ENCODE results near the gene APLP1.
"Not testable (repeated sequence)": the region's sequence is repeated elsewhere in the genome, so short reads cannot be mapped to it uniquely, and the experiment has no call there.

The APLP1 gene

DNA sequence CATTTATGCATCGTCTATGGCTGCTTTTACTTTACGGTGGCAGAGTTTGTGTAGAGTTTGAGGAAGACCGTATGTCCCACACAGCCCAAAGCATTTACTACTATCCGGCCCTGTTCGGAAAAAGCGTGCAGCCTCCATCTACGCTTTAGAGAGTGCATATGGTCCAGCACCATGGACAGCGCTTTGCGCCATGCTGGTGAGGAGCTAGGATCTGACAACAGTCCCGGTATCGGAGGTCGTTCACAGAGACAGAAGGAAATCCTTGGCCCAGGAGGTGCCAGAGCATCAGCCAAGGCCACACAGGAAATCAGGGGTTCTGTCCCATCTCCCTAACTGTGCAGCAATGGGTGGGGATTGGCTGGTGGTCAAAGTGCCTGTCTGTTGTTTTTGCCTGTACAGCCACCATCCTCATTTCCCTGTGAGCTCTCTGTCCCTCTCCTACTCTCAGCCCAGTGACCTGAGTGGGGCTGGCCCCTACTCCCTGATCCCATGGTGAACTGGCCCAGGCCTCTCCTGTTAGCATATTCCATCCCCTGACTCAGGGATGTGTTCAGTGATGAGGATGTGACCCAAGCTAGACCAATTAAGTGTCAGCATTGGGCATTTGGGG lies 39.6 kb upstream of the APLP1 start:
- H3K4me3 ChIP-seq (ENCODE audit: low read length) = no peak overlapping the region
- H3K36me3 ChIP-seq (replicated peaks; ENCODE audit: insufficient read depth, low read length) = no peaks in the 10 kb centered on the region
- no peak for TF ChIP-seq EZH2 (optimal IDR thresholded peaks at IDR 0.05; ENCODE audit: low read depth, low read length)
- H2AFZ ChIP-seq (ENCODE audit: low read length) = no peak overlapping the region
- H3K27me3 ChIP-seq (replicated peaks; ENCODE audit: insufficient read depth, low read length) = peaks cover 68% of the 10 kb centered on the region
- no peak overlapping the region for H3K9ac ChIP-seq (ENCODE audit: low read length)
- H3K79me2 ChIP-seq (ENCODE audit: low read length) = no peaks in the 10 kb centered on the region
- H3F3A ChIP-seq (ENCODE audit: insufficient read depth, low read length) = no peaks in the 10 kb centered on the region
- H4K20me1 ChIP-seq (ENCODE audit: insufficient read depth, low read length) = no peaks in the 10 kb centered on the region
- no peak overlapping the region for H3K4me2 ChIP-seq (ENCODE audit: low read depth, low read length)
- H3K4me1 ChIP-seq (ENCODE audit: low read length) = no peaks in the 10 kb centered on the region
- H3K9me3 ChIP-seq (replicated peaks; ENCODE audit: insufficient read depth, low read length) = no peaks in the 10 kb centered on the region
- H3K27ac ChIP-seq (ENCODE audit: low read length) = no peak overlapping the region
- no peaks in the 10 kb centered on the region for H3K9me2 ChIP-seq (replicated peaks; ENCODE audit: insufficient read depth, low read length)
- peak; percentile 44 for DNase-seq

DNA sequence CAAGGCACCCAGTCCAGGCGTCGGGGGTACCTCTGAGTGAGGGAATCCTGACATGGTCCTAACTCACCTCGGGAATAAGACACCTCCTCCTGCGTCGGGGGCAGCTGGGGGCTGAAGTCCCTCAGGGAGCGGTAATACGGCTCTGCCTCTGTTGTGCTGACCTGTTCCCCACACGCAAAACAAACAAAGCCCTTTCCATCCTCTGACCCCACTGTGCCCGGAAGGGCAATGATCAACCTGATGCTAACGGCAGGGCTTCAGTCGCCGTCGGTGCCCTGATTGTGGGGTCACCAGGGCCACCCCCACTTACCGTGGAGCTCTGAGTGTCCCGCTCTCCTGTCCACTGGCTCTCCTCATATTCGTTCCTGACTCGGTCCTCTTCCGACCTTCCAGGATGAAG lies 37.4 kb upstream of the APLP1 start:
- no peaks in the 10 kb centered on the region for H3F3A ChIP-seq (ENCODE audit: insufficient read depth, low read length)
- no peak overlapping the region for H2AFZ ChIP-seq (ENCODE audit: low read length)
- no peaks in the 10 kb centered on the region for H3K36me3 ChIP-seq (replicated peaks; ENCODE audit: insufficient read depth, low read length)
- H4K20me1 ChIP-seq (ENCODE audit: insufficient read depth, low read length) = no peaks in the 10 kb centered on the region
- H3K4me3 ChIP-seq (ENCODE audit: low read length) = no peak overlapping the region
- DNase-seq = no peak
- H3K4me2 ChIP-seq (ENCODE audit: low read depth, low read length) = no peak overlapping the region
- H3K9me2 ChIP-seq (replicated peaks; ENCODE audit: insufficient read depth, low read length) = no peaks in the 10 kb centered on the region
- TF ChIP-seq, protein P1, sequence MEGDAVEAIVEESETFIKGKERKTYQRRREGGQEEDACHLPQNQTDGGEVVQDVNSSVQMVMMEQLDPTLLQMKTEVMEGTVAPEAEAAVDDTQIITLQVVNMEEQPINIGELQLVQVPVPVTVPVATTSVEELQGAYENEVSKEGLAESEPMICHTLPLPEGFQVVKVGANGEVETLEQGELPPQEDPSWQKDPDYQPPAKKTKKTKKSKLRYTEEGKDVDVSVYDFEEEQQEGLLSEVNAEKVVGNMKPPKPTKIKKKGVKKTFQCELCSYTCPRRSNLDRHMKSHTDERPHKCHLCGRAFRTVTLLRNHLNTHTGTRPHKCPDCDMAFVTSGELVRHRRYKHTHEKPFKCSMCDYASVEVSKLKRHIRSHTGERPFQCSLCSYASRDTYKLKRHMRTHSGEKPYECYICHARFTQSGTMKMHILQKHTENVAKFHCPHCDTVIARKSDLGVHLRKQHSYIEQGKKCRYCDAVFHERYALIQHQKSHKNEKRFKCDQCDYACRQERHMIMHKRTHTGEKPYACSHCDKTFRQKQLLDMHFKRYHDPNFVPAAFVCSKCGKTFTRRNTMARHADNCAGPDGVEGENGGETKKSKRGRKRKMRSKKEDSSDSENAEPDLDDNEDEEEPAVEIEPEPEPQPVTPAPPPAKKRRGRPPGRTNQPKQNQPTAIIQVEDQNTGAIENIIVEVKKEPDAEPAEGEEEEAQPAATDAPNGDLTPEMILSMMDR (IDR thresholded peaks at IDR 0.05; ENCODE audit: low read length) = no peak
- no peak for TF ChIP-seq EZH2phosphoT487 (IDR thresholded peaks at IDR 0.05; ENCODE audit: low read length)
- no peak for TF ChIP-seq EZH2 (optimal IDR thresholded peaks at IDR 0.05; ENCODE audit: low read depth, low read length)
- H3K4me1 ChIP-seq (ENCODE audit: low read length) = no peaks in the 10 kb centered on the region
- H3K27ac ChIP-seq (ENCODE audit: low read length) = no peak overlapping the region
- H3K9me3 ChIP-seq (replicated peaks; ENCODE audit: insufficient read depth, low read length) = no peaks in the 10 kb centered on the region
- H3K27me3 ChIP-seq (replicated peaks; ENCODE audit: insufficient read depth, low read length) = peaks cover 68% of the 10 kb centered on the region
- H3K79me2 ChIP-seq (ENCODE audit: low read length) = no peaks in the 10 kb centered on the region
- H3K9ac ChIP-seq (ENCODE audit: low read length) = no peak overlapping the region

DNA sequence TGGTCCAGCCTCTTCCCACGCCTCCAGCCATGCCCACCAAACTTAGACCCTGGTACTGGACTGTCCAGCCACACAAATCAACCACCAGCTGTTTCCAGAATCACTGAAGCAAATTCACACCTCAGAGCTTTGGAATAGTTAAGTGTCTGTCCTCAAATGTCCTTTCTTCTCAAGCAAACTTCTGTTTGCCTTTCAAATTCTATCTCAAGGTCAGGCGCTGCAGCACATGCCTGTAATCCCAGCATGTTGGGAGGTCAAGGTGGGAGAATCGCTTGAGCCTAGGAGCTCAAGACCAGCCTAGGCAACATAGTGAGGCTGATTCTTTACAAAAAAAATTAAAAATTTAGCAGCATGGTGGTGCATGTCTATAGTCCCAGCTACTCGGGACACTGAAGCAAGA lies 36.3 kb upstream of the APLP1 start:
- H3K9me2 ChIP-seq (replicated peaks; ENCODE audit: insufficient read depth, low read length) = no peaks in the 10 kb centered on the region
- H3K36me3 ChIP-seq (replicated peaks; ENCODE audit: insufficient read depth, low read length) = no peaks in the 10 kb centered on the region
- no peak overlapping the region for H3K9ac ChIP-seq (ENCODE audit: low read length)
- no peaks in the 10 kb centered on the region for H3F3A ChIP-seq (ENCODE audit: insufficient read depth, low read length)
- H3K79me2 ChIP-seq (ENCODE audit: low read length) = no peaks in the 10 kb centered on the region
- H3K4me3 ChIP-seq (ENCODE audit: low read length) = no peak overlapping the region
- TF ChIP-seq, protein P1 (IDR thresholded peaks at IDR 0.05; ENCODE audit: low read length) = no peak
- H2AFZ ChIP-seq (ENCODE audit: low read length) = no peak overlapping the region
- H4K20me1 ChIP-seq (ENCODE audit: insufficient read depth, low read length) = no peaks in the 10 kb centered on the region
- H3K27ac ChIP-seq (ENCODE audit: low read length) = no peak overlapping the region
- no peaks in the 10 kb centered on the region for H3K4me1 ChIP-seq (ENCODE audit: low read length)
- H3K9me3 ChIP-seq (replicated peaks; ENCODE audit: insufficient read depth, low read length) = no peaks in the 10 kb centered on the region
- H3K27me3 ChIP-seq (replicated peaks; ENCODE audit: insufficient read depth, low read length) = peaks cover 67% of the 10 kb centered on the region
- DNase-seq = no peak
- no peak overlapping the region for H3K4me2 ChIP-seq (ENCODE audit: low read depth, low read length)

DNA sequence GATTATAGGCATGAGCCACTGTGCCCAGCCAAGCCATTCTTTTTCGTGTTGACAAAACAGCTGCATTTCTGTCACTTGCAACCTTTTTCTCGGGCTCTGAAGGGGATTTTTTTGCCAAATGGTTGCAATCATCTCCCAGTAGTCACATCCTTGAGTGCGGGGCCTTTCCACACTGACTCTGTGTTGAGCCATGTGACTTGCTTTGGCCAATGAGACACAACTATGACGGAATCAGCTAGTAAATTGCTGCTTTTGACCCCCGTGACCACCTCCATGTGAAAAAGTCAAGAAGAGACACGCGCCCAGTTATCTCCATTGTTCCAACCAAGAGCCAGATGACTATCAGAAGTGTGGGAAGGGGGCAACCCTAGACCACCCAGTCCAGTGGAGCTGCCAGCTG lies 34.4 kb upstream of the APLP1 start:
- no peak overlapping the region for H3K4me3 ChIP-seq (ENCODE audit: low read length)
- no peak overlapping the region for H3K27ac ChIP-seq (ENCODE audit: low read length)
- no peak overlapping the region for H3K4me2 ChIP-seq (ENCODE audit: low read depth, low read length)
- TF ChIP-seq EZH2 (optimal IDR thresholded peaks at IDR 0.05; ENCODE audit: low read depth, low read length) = no peak
- no peak for TF ChIP-seq EZH2phosphoT487 (IDR thresholded peaks at IDR 0.05; ENCODE audit: low read length)
- TF ChIP-seq, protein P1 (IDR thresholded peaks at IDR 0.05; ENCODE audit: low read length) = no peak
- H3K4me1 ChIP-seq (ENCODE audit: low read length) = no peaks in the 10 kb centered on the region
- no peaks in the 10 kb centered on the region for H4K20me1 ChIP-seq (ENCODE audit: insufficient read depth, low read length)
- H3K27me3 ChIP-seq (replicated peaks; ENCODE audit: insufficient read depth, low read length) = peaks cover 63% of the 10 kb centered on the region
- H3K79me2 ChIP-seq (ENCODE audit: low read length) = no peaks in the 10 kb centered on the region
- no peaks in the 10 kb centered on the region for H3K9me3 ChIP-seq (replicated peaks; ENCODE audit: insufficient read depth, low read length)
- DNase-seq = no peak
- no peak overlapping the region for H2AFZ ChIP-seq (ENCODE audit: low read length)
- no peaks in the 10 kb centered on the region for H3K9me2 ChIP-seq (replicated peaks; ENCODE audit: insufficient read depth, low read length)
- H3K36me3 ChIP-seq (replicated peaks; ENCODE audit: insufficient read depth, low read length) = no peaks in the 10 kb centered on the region
- no peaks in the 10 kb centered on the region for H3F3A ChIP-seq (ENCODE audit: insufficient read depth, low read length)
- no peak overlapping the region for H3K9ac ChIP-seq (ENCODE audit: low read length)

DNA sequence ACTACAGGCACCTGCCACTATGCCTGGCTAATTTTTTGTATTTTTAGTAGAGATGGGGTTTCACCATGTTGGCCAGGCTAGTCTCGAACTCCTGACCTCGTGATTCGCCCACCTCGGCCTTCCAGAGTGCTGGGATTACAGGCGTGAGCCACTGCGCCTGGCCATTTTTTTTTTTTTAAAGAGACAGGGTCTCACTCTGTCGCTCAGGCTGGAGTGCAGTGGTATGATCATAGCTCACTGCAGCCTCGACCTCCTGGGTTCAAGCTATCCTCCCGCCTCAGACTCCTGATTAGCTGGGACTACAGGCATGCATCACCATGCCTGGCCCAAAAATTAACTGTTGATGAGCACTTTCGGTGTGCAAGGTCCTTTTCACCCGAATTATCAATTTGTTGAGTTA lies 32.3 kb upstream of the APLP1 start:
- not testable (repeated sequence) for H3F3A ChIP-seq (ENCODE audit: insufficient read depth, low read length); H2AFZ ChIP-seq (ENCODE audit: low read length); H3K9me2 ChIP-seq (replicated peaks; ENCODE audit: insufficient read depth, low read length); H3K36me3 ChIP-seq (replicated peaks; ENCODE audit: insufficient read depth, low read length); H4K20me1 ChIP-seq (ENCODE audit: insufficient read depth, low read length); H3K9ac ChIP-seq (ENCODE audit: low read length); H3K4me3 ChIP-seq (ENCODE audit: low read length); H3K79me2 ChIP-seq (ENCODE audit: low read length); DNase-seq; H3K4me1 ChIP-seq (ENCODE audit: low read length); H3K27ac ChIP-seq (ENCODE audit: low read length); H3K9me3 ChIP-seq (replicated peaks; ENCODE audit: insufficient read depth, low read length); H3K4me2 ChIP-seq (ENCODE audit: low read depth, low read length)
- H3K27me3 ChIP-seq (replicated peaks; ENCODE audit: insufficient read depth, low read length) = peaks cover 60% of the 10 kb centered on the region
